ENCODE measurements around the gene DDX1. TPM values are rescaled to one million over a fixed set of nuclear protein-coding genes. Genes with fewer than 3 reads are reported as not detected.
"Not testable (repeated sequence)": the region's sequence is repeated elsewhere in the genome, so short reads cannot be mapped to it uniquely, and the experiment has no call there.

The DDX1 gene
- total RNA-seq, 1 donor from 2014 or later: 58.5 TPM

GRCh38 chr2:15675456-15676195 lies 84.0 kb downstream of the DDX1 start:
- H3K4me3 ChIP-seq (ENCODE audit: low read depth, low read length): no peak overlapping the region
- H3K27me3 ChIP-seq (ENCODE audit: control insufficient read depth, insufficient read depth, low read length): no peaks in the 10 kb centered on the region
- DNase-seq (ENCODE audit: low read depth): peak; percentile 77
- TF ChIP-seq CTCF (IDR thresholded peaks at IDR 0.05; ENCODE audit: insufficient read depth, low read length, poor library complexity, severe bottlenecking): no peak
- no peaks in the 10 kb centered on the region for H3K36me3 ChIP-seq (ENCODE audit: control insufficient read depth, insufficient read depth, low read length)

DNA sequence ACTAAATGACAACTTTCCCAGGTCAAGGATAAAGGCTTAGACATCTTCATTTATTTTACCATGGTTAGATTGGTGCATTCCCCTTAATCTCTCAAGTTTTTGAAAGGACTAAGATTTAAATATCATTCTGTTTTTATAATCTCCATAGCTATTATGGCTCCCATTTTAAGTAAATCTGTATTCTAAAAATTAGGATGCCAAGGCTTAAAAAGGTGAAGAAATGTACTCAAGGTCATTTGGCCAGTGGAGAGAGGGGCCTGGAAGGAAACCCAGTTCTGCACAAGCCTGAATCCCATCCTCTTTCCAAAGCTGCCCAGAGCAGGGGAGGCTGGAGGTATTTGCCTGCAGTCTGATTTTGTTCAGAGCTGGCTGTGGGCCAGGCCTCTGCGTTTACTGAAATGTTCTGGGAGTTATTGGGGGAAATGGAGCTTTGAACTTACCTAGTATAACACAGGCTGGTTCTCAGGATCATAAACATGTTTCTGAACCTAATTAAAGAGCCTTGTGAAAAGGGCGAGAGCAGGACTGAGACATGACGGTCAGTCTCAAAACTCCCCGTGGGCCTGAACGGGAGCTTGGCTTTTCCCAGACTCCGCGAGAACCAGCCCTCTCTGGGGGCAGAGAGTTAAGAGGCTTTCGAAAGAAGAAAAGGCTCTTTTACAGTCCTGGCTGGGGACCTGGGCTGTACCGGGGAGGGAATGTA lies 85.6 kb downstream of the DDX1 start:
- no peak for TF ChIP-seq CTCF (IDR thresholded peaks at IDR 0.05; ENCODE audit: insufficient read depth, low read length, poor library complexity, severe bottlenecking)
- DNase-seq (ENCODE audit: low read depth): no peak
- H3K27me3 ChIP-seq (ENCODE audit: control insufficient read depth, insufficient read depth, low read length): no peaks in the 10 kb centered on the region
- no peaks in the 10 kb centered on the region for H3K36me3 ChIP-seq (ENCODE audit: control insufficient read depth, insufficient read depth, low read length)
- H3K4me3 ChIP-seq (ENCODE audit: low read depth, low read length): no peak overlapping the region

- TF ChIP-seq CTCF (IDR thresholded peaks at IDR 0.05; ENCODE audit: insufficient read depth, low read length, poor library complexity, severe bottlenecking): no peak
- Histone ChIP-seq H3K4me3 (ENCODE audit: low read depth, low read length) (no peak overlapping the region), H3K36me3 (ENCODE audit: control insufficient read depth, insufficient read depth, low read length) (no peaks in the 10 kb centered on the region), H3K27me3 (ENCODE audit: control insufficient read depth, insufficient read depth, low read length) (no peaks in the 10 kb centered on the region)
- DNase-seq (ENCODE audit: low read depth): no peak
Observed at GRCh38 chr2:15678346-15678745, 86.7 kb downstream of the DDX1 start.

DNA sequence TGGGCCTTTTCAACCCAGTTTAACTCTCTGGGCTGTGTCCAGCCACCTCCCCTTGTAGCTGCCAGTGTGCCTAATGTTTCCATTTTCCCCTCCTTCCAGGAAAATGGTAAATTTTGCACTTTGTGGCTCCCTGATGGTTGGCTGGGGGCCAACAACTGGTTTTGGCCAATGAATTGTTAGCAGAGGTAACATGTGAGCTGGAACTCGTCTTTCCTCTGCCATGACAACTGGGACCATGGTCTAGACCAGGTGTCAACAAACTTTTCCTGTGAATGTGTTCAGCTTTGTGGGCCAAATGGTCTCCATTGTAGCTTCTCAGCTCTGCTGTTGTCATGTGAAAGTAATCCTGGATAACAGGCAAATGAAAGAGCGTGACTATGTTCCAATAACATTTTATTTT lies 87.2 kb downstream of the DDX1 start:
- no peak for TF ChIP-seq CTCF (IDR thresholded peaks at IDR 0.05; ENCODE audit: insufficient read depth, low read length, poor library complexity, severe bottlenecking)
- DNase-seq (ENCODE audit: low read depth): no peak
- no peak overlapping the region for H3K4me3 ChIP-seq (ENCODE audit: low read depth, low read length)

GRCh38 chr2:15679386-15679924 lies 87.8 kb downstream of the DDX1 start:
- Histone ChIP-seq H3K27me3 (ENCODE audit: control insufficient read depth, insufficient read depth, low read length) (no peaks in the 10 kb centered on the region), H3K36me3 (ENCODE audit: control insufficient read depth, insufficient read depth, low read length) (no peaks in the 10 kb centered on the region), H3K4me3 (ENCODE audit: low read depth, low read length) (no peak overlapping the region)
- no peak for TF ChIP-seq CTCF (IDR thresholded peaks at IDR 0.05; ENCODE audit: insufficient read depth, low read length, poor library complexity, severe bottlenecking)
- no peak for DNase-seq (ENCODE audit: low read depth)

More for the DNA sequence above, 87.2 kb downstream of the DDX1 start:
- Histone ChIP-seq H3K36me3 (ENCODE audit: control insufficient read depth, insufficient read depth, low read length) (no peaks in the 10 kb centered on the region), H3K27me3 (ENCODE audit: control insufficient read depth, insufficient read depth, low read length) (no peaks in the 10 kb centered on the region)

GRCh38 chr2:15680132-15680531 lies 88.5 kb downstream of the DDX1 start:
- not testable (repeated sequence) for H3K27me3 ChIP-seq (ENCODE audit: control insufficient read depth, insufficient read depth, low read length); H3K4me3 ChIP-seq (ENCODE audit: low read depth, low read length); DNase-seq (ENCODE audit: low read depth); H3K36me3 ChIP-seq (ENCODE audit: control insufficient read depth, insufficient read depth, low read length)
